SK-N-SH treated with all-trans-retinoic acid at 6 μM for 48 hours (cell line): ENCODE results near the gene IMPACT.

Experiments used
- ATAC-seq: fragments of 200-7000 bp; cut with Tn5 transposase; 3 replicates; pipeline ENCODE4 v1.9.1; 2020; ENCODE audit warnings: mild to moderate bottlenecking, moderate library complexity
- ARNTL ChIP-seq: fragments of 450-650 bp; formaldehyde crosslinking; IDR thresholded peaks from 2 replicates; pipeline ENCODE4 v1.5.0; 2020; ENCODE audit warnings: low read depth, mild to moderate bottlenecking, moderate library complexity, borderline replicate concordance
- BACH2 ChIP-seq: fragments of 250-450 bp; sonication (Bioruptor Pico); IDR thresholded peaks from 2 replicates; pipeline ENCODE4 v1.9.0; 2021; ENCODE audit warnings: mild to moderate bottlenecking, borderline replicate concordance
- CSDC2 ChIP-seq: fragments of 250-450 bp; sonication (Bioruptor Pico); IDR thresholded peaks from 2 replicates; pipeline ENCODE4 v1.5.0; 2020; ENCODE audit warnings: mild to moderate bottlenecking, moderate library complexity
- CSRNP3 ChIP-seq: fragments of 250-450 bp; sonication (Bioruptor Pico); IDR thresholded peaks from 2 replicates; pipeline ENCODE4 v1.5.1; 2021; ENCODE audit warnings: mild to moderate bottlenecking, moderate library complexity
- ESRRG ChIP-seq: fragments of 250-450 bp; sonication (Bioruptor Pico); IDR thresholded peaks from 2 replicates; pipeline ENCODE4 v1.6.1; 2021; ENCODE audit warnings: mild to moderate bottlenecking
- GLIS3 ChIP-seq: fragments of 250-450 bp; sonication (Bioruptor Pico); IDR thresholded peaks from 2 replicates; pipeline ENCODE4 v1.5.0; 2020; ENCODE audit warnings: mild to moderate bottlenecking, moderate library complexity
- ISL1 ChIP-seq: fragments of 250-450 bp; sonication (Bioruptor Pico); IDR thresholded peaks from 2 replicates; pipeline ENCODE4 v2.1.2; 2022; ENCODE audit warnings: mild to moderate bottlenecking, moderate library complexity
- OSR1 ChIP-seq: fragments of 250-450 bp; sonication (Bioruptor Pico); IDR thresholded peaks from 2 replicates; pipeline ENCODE4 v1.8.0; 2022; ENCODE audit warnings: moderate library complexity, mild to moderate bottlenecking, inconsistent platforms
- PATZ1 ChIP-seq: fragments of 250-450 bp; sonication (Bioruptor Pico); IDR thresholded peaks from 2 replicates; pipeline ENCODE4 v1.8.0; 2020; ENCODE audit warnings: mild to moderate bottlenecking, moderate library complexity, borderline replicate concordance
- PPARA ChIP-seq: fragments of 250-450 bp; sonication (Bioruptor Pico); IDR thresholded peaks from 2 replicates; pipeline ENCODE4 v1.5.0; 2020; ENCODE audit warnings: mild to moderate bottlenecking, borderline replicate concordance
- RARB ChIP-seq: fragments of 250-450 bp; sonication (Bioruptor Pico); IDR thresholded peaks from 2 replicates; pipeline ENCODE4 v1.8.0; 2021; ENCODE audit warnings: mild to moderate bottlenecking, moderate library complexity
- SNAI2 ChIP-seq: fragments of 250-450 bp; sonication (Bioruptor Pico); IDR thresholded peaks from 2 replicates; pipeline ENCODE4 v1.5.0; 2020; ENCODE audit warnings: mild to moderate bottlenecking, moderate library complexity
- TCF4 ChIP-seq: fragments of 250-450 bp; sonication (Bioruptor Pico); IDR thresholded peaks from 2 replicates; pipeline ENCODE4 v1.8.0; 2021; ENCODE audit warnings: mild to moderate bottlenecking, moderate library complexity, borderline replicate concordance
- TSHZ2 ChIP-seq: fragments of 250-450 bp; sonication (Bioruptor Pico); IDR thresholded peaks from 2 replicates; pipeline ENCODE4 v1.5.0; 2020; ENCODE audit warnings: mild to moderate bottlenecking, moderate library complexity
- ZC3H10 ChIP-seq: fragments of 250-450 bp; sonication (Bioruptor Pico); IDR thresholded peaks from 2 replicates; pipeline ENCODE4 v1.5.1; 2021; ENCODE audit warnings: mild to moderate bottlenecking, moderate library complexity
- ZFP3 ChIP-seq: fragments of 250-450 bp; sonication (Bioruptor Pico); IDR thresholded peaks from 2 replicates; pipeline ENCODE4 v1.5.0; 2020; ENCODE audit warnings: mild to moderate bottlenecking, moderate library complexity
- ZFP30 ChIP-seq: fragments of 450-650 bp; formaldehyde crosslinking; IDR thresholded peaks from 2 replicates; pipeline ENCODE4 v1.5.0; 2022; ENCODE audit warnings: mild to moderate bottlenecking, moderate library complexity
- ZNF565 ChIP-seq: fragments of 450-650 bp; formaldehyde crosslinking; conservative IDR thresholded peaks from 2 replicates; pipeline ENCODE4 v1.5.0; 2020; ENCODE audit warnings: low read depth, mild to moderate bottlenecking, moderate library complexity
- ZNF70 ChIP-seq: fragments of 450-650 bp; formaldehyde crosslinking; IDR thresholded peaks from 2 replicates; pipeline ENCODE4 v1.5.0; 2020; ENCODE audit warnings: mild to moderate bottlenecking, moderate library complexity
- TF ChIP-seq, protein P1 (sequence below): fragments of 250-450 bp; sonication (Bioruptor Pico); IDR thresholded peaks from 2 replicates; pipeline ENCODE4 v1.5.1; 2020; ENCODE audit warnings: low read depth, mild to moderate bottlenecking, moderate library complexity
- TF ChIP-seq, protein P2 (sequence below): fragments of 250-450 bp; sonication (Bioruptor Pico); IDR thresholded peaks from 2 replicates; pipeline ENCODE4 v1.8.0; 2021; ENCODE audit warnings: low read depth, mild to moderate bottlenecking, moderate library complexity, borderline replicate concordance

The IMPACT gene

DNA sequence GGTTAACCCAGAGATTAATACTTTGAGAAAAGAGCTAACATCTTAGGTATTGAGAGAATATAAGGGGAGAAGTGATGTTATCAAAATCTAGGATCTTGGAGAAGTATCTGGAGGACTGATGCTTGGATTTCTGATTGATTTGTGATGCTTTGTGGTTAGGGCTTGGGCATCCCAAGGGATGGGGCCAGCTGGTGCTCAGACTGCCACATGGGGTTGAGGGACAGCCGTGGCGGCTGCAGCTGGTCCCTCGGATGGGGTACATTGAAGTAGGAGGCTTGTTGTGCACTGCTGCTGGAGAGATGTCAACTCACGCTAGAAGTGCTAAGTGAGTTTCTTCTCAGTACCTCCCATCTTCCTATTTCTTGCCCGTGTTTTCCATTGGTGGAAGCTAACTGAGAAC is 56.4 kb downstream of the IMPACT start:
- ATAC-seq, result no peak
- TF ChIP-seq, protein P1, sequence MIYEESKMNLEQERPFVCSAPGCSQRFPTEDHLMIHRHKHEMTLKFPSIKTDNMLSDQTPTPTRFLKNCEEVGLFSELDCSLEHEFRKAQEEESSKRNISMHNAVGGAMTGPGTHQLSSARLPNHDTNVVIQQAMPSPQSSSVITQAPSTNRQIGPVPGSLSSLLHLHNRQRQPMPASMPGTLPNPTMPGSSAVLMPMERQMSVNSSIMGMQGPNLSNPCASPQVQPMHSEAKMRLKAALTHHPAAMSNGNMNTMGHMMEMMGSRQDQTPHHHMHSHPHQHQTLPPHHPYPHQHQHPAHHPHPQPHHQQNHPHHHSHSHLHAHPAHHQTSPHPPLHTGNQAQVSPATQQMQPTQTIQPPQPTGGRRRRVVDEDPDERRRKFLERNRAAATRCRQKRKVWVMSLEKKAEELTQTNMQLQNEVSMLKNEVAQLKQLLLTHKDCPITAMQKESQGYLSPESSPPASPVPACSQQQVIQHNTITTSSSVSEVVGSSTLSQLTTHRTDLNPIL (CRISPR knock-in tag), result no peak
- TF ChIP-seq RARB (CRISPR knock-in tag) (no peak), ZC3H10 (no peak), TCF4 (CRISPR knock-in tag) (no peak), PPARA (CRISPR knock-in tag) (no peak), CSDC2 (CRISPR knock-in tag) (no peak), PATZ1 (CRISPR knock-in tag) (no peak), SNAI2 (no peak), ZNF565 (CRISPR knock-in tag) (no peak), ARNTL (CRISPR knock-in tag) (no peak), CSRNP3 (CRISPR knock-in tag) (no peak), ZFP30 (CRISPR knock-in tag) (no peak), GLIS3 (no peak), ZNF70 (no peak), OSR1 (CRISPR knock-in tag) (no peak), BACH2 (no peak), ESRRG (CRISPR knock-in tag) (no peak)
- TF ChIP-seq, protein P2, sequence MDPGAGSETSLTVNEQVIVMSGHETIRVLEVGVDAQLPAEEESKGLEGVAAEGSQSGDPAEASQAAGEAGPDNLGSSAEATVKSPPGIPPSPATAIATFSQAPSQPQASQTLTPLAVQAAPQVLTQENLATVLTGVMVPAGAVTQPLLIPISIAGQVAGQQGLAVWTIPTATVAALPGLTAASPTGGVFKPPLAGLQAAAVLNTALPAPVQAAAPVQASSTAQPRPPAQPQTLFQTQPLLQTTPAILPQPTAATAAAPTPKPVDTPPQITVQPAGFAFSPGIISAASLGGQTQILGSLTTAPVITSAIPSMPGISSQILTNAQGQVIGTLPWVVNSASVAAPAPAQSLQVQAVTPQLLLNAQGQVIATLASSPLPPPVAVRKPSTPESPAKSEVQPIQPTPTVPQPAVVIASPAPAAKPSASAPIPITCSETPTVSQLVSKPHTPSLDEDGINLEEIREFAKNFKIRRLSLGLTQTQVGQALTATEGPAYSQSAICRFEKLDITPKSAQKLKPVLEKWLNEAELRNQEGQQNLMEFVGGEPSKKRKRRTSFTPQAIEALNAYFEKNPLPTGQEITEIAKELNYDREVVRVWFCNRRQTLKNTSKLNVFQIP, result no peak

DNA sequence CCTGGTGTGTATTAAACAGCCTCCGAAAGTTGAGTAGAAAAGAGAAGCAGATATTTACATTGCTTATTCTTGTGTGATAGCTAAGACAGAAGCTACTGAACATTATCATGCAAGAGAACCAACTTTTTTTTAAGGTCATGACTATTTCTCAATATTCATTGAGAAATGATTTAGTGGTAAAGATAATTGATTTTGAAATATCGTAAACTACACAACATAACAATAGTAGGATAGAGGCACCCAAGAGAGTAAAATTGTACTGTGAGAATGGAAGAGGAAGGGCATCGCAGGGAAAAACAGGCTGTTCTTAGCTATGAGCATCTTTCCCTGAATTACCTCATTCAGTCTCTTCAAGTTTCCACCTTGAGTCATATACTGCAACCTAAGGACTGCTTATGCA is 59.2 kb downstream of the IMPACT start:
- no peak for ATAC-seq
- no peak for TF ChIP-seq ZC3H10

DNA sequence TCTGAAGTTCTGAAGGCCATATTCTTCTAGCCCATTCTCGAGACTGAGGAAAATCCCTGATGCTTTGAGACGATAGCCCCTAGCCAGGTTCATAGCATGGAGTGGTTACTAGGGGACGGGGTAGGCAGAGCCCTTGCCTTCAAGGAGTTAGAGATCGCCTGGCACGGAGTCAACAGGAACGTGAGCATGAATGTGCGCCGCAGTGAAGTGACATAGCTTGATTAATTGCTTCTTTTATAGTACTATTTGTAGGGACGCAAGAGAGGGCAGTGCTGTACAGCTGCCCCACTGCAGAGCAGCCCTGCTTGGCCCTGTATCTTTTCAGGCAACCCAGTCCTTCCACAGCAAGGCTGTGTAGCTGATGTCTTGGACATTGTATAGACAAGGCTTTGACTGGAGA is 60.2 kb downstream of the IMPACT start:
- ATAC-seq, result no peak
- TF ChIP-seq CSRNP3 (CRISPR knock-in tag) (no peak), ARNTL (CRISPR knock-in tag) (no peak), BACH2 (no peak), TSHZ2 (CRISPR knock-in tag) (no peak), ZNF565 (CRISPR knock-in tag) (no peak), PPARA (CRISPR knock-in tag) (no peak), CSDC2 (CRISPR knock-in tag) (no peak), ESRRG (CRISPR knock-in tag) (no peak), ZFP30 (CRISPR knock-in tag) (no peak), ZFP3 (CRISPR knock-in tag) (no peak), ISL1 (CRISPR knock-in tag) (no peak), PATZ1 (CRISPR knock-in tag) (no peak), ZNF70 (no peak)
- TF ChIP-seq, protein P2, result no peak
- TF ChIP-seq, protein P1 (CRISPR knock-in tag), result no peak
